ENCODE measurements around the gene NTSR2. TPM values are rescaled to one million over a fixed set of nuclear protein-coding genes. Genes with fewer than 3 reads are reported as not detected.

Gene NTSR2
- total RNA-seq, 1 experiment from 2014 or later, result not detected

DNA sequence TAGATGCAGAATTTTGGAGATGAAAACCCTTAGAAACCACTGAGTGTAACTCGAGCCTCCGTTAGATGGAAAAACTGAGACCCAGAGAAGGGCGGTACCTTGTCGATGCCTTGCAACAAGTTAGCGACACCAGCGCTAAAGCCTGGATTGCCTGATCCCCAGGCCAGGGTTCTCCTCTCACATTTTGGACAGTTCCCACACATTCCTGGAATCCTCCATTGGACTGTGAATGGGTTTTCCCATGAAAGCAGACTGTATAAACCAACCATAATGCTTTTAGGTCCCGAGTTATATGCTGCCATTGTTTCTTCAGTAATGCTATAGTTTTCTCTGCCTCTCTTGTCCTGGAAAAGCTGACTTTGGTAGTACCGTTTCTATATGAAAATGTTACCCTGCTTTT, 39.3 kb upstream of the NTSR2 start:
- Mint-ChIP-seq H3K9me3 (peaks cover 13% of the 10 kb centered on the region), H3K27me3 (ENCODE audit: low read depth) (no peaks in the 10 kb centered on the region), H3K36me3 (peaks cover 4% of the 10 kb centered on the region), H3K27ac (no peak overlapping the region), H3K4me1 (no peaks in the 10 kb centered on the region), H3K4me3 (no peak overlapping the region)
- no peak for DNase-seq (ENCODE audit: low spot score)
- ChIA-PET CTCF (no interaction called here), POLR2A (no interaction called here)
- no peak for TF ChIP-seq CBFB (CRISPR knock-in tag; IDR thresholded peaks at IDR 0.05; ENCODE audit: low read depth)
- TF ChIP-seq, protein P1, sequence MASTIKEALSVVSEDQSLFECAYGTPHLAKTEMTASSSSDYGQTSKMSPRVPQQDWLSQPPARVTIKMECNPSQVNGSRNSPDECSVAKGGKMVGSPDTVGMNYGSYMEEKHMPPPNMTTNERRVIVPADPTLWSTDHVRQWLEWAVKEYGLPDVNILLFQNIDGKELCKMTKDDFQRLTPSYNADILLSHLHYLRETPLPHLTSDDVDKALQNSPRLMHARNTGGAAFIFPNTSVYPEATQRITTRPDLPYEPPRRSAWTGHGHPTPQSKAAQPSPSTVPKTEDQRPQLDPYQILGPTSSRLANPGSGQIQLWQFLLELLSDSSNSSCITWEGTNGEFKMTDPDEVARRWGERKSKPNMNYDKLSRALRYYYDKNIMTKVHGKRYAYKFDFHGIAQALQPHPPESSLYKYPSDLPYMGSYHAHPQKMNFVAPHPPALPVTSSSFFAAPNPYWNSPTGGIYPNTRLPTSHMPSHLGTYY (CRISPR knock-in tag; IDR thresholded peaks at IDR 0.05), result no peak
- TF ChIP-seq ZNF263 (CRISPR knock-in tag; IDR thresholded peaks at IDR 0.05; ENCODE audit: low read depth), result no peak
- TF ChIP-seq, protein P2, sequence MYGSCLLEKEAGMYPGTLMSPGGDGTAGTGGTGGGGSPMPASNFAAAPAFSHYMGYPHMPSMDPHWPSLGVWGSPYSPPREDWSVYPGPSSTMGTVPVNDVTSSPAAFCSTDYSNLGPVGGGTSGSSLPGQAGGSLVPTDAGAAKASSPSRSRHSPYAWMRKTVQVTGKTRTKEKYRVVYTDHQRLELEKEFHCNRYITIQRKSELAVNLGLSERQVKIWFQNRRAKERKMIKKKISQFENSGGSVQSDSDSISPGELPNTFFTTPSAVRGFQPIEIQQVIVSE (CRISPR knock-in tag; IDR thresholded peaks at IDR 0.05; ENCODE audit: borderline replicate concordance), result no peak
- ATAC-seq, result no peak

DNA sequence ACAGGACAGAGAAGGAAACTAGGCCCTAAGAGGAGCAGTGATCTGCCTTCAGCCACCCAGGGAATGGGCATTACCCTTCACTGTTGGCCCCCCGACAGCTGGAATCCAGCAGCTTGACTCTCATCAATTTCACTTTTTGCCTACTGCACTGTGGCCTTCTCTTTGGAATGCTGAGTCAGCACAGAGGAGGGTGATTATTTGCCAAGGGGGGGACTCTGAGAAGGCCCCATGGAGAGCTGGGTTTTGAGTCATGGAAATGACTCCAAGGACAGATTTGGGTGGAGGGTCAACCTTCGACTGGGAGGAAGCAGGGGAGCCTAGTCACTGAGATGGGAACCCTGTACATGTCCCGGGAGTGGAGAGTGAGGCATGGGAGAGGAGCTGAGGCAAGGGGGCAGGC, 38.1 kb upstream of the NTSR2 start:
- H3K27ac Mint-ChIP-seq, result no peak overlapping the region
- peaks cover 13% of the 10 kb centered on the region for H3K9me3 Mint-ChIP-seq
- peaks cover 4% of the 10 kb centered on the region for H3K36me3 Mint-ChIP-seq
- TF ChIP-seq, protein P3, sequence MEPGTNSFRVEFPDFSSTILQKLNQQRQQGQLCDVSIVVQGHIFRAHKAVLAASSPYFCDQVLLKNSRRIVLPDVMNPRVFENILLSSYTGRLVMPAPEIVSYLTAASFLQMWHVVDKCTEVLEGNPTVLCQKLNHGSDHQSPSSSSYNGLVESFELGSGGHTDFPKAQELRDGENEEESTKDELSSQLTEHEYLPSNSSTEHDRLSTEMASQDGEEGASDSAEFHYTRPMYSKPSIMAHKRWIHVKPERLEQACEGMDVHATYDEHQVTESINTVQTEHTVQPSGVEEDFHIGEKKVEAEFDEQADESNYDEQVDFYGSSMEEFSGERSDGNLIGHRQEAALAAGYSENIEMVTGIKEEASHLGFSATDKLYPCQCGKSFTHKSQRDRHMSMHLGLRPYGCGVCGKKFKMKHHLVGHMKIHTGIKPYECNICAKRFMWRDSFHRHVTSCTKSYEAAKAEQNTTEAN (CRISPR knock-in tag; IDR thresholded peaks at IDR 0.05), result no peak
- POLR2A ChIA-PET, result no interaction called here
- H3K4me1 Mint-ChIP-seq, result no peaks in the 10 kb centered on the region
- ATAC-seq (no peak), DNase-seq (ENCODE audit: low spot score) (no peak)
- no peak overlapping the region for H3K4me3 Mint-ChIP-seq
- no peaks in the 10 kb centered on the region for H3K27me3 Mint-ChIP-seq (ENCODE audit: low read depth)
- CTCF ChIA-PET, result interaction anchor here (1.0 kb wide), 1 partner anchor 20 kb away, joined by 3 read pairs; no protein-coding TSS in a partner anchor

DNA sequence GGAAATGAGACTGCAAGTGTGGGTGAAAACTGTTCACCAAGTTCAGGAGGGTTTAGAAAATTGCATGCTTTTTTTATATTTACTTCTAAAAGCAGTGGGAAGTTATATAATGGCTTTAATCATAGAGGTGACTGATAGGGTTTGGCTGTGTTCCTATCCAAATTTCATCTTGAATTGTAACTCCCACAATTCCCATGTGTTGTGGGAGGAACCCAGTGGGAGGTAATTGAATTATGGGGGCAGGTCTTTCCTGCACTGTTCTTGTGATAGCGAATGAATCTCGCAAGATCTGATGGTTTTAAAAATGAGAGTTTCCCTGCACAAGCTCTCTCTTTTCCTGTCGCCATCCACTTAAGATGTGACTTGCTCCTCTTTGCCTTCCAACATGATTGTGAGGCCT, 35.7 kb upstream of the NTSR2 start:
- ATAC-seq (no peak), DNase-seq (ENCODE audit: low spot score) (no peak)
- TF ChIP-seq, protein P4, sequence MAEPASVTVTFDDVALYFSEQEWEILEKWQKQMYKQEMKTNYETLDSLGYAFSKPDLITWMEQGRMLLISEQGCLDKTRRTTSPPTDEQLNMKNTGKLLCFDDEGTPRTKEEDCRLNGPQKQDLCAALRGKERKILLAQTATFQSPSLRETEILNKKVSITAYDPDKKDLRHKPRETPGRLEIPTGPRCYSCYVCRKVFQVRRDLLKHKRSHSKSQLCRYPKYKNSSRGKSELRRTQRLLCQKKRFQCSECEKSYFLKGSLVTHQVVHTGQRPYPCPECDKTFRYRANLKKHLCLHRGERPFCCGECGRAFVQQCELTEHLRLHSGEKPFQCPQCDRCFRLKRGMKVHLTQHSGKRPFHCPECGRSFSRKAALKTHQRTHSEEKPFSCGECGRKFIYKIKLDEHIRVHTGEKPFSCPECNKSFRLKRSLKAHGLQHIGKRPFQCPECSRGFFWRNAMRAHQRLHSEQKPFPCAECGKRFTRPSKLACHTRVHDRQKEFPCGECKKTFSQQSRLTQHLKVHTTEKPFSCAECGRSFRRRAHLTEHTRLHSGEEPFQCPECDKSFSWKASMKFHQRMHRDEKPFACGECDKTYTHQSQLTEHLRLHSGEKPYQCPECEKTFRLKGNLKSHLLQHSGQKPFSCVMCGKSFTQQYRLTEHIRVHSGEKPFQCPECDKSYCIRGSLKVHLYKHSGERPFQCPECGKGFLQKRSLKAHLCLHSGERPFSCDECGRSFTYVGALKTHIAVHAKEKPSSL (CRISPR knock-in tag; conservative IDR thresholded peaks at IDR 0.05), result no peak
- TF ChIP-seq ZNF317 (CRISPR knock-in tag; IDR thresholded peaks at IDR 0.05; ENCODE audit: borderline replicate concordance, low read depth) (no peak), JAZF1 (CRISPR knock-in tag; IDR thresholded peaks at IDR 0.05) (no peak), EMX1 (CRISPR knock-in tag; IDR thresholded peaks at IDR 0.05) (no peak), NR3C1 (CRISPR knock-in tag; conservative IDR thresholded peaks at IDR 0.05; ENCODE audit: low read depth) (no peak), ZNF219 (CRISPR knock-in tag; IDR thresholded peaks at IDR 0.05; ENCODE audit: borderline replicate concordance) (no peak), ZNF121 (CRISPR knock-in tag; IDR thresholded peaks at IDR 0.05) (no peak), TEAD4 (CRISPR knock-in tag; IDR thresholded peaks at IDR 0.05) (no peak), PRRX2 (CRISPR knock-in tag; IDR thresholded peaks at IDR 0.05) (no peak), MXD4 (CRISPR knock-in tag; IDR thresholded peaks at IDR 0.05; ENCODE audit: borderline replicate concordance) (no peak), SMAD3 (CRISPR knock-in tag; IDR thresholded peaks at IDR 0.05; ENCODE audit: borderline replicate concordance) (no peak), ELF4 (CRISPR knock-in tag; IDR thresholded peaks at IDR 0.05; ENCODE audit: low read depth) (no peak)
- TF ChIP-seq, protein P5, sequence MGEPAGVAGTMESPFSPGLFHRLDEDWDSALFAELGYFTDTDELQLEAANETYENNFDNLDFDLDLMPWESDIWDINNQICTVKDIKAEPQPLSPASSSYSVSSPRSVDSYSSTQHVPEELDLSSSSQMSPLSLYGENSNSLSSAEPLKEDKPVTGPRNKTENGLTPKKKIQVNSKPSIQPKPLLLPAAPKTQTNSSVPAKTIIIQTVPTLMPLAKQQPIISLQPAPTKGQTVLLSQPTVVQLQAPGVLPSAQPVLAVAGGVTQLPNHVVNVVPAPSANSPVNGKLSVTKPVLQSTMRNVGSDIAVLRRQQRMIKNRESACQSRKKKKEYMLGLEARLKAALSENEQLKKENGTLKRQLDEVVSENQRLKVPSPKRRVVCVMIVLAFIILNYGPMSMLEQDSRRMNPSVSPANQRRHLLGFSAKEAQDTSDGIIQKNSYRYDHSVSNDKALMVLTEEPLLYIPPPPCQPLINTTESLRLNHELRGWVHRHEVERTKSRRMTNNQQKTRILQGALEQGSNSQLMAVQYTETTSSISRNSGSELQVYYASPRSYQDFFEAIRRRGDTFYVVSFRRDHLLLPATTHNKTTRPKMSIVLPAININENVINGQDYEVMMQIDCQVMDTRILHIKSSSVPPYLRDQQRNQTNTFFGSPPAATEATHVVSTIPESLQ (CRISPR knock-in tag; IDR thresholded peaks at IDR 0.05), result no peak
- TF ChIP-seq, protein P6, sequence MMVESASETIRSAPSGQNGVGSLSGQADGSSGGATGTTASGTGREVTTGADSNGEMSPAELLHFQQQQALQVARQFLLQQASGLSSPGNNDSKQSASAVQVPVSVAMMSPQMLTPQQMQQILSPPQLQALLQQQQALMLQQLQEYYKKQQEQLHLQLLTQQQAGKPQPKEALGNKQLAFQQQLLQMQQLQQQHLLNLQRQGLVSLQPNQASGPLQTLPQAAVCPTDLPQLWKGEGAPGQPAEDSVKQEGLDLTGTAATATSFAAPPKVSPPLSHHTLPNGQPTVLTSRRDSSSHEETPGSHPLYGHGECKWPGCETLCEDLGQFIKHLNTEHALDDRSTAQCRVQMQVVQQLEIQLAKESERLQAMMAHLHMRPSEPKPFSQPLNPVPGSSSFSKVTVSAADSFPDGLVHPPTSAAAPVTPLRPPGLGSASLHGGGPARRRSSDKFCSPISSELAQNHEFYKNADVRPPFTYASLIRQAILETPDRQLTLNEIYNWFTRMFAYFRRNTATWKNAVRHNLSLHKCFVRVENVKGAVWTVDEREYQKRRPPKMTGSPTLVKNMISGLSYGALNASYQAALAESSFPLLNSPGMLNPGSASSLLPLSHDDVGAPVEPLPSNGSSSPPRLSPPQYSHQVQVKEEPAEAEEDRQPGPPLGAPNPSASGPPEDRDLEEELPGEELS (CRISPR knock-in tag; IDR thresholded peaks at IDR 0.05), result no peak
- TF ChIP-seq, protein P7, sequence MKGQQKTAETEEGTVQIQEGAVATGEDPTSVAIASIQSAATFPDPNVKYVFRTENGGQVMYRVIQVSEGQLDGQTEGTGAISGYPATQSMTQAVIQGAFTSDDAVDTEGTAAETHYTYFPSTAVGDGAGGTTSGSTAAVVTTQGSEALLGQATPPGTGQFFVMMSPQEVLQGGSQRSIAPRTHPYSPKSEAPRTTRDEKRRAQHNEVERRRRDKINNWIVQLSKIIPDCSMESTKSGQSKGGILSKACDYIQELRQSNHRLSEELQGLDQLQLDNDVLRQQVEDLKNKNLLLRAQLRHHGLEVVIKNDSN (CRISPR knock-in tag; IDR thresholded peaks at IDR 0.05), result no peak
- Mint-ChIP-seq H3K27me3 (ENCODE audit: low read depth) (no peaks in the 10 kb centered on the region), H3K27ac (no peak overlapping the region), H3K36me3 (peaks cover 4% of the 10 kb centered on the region), H3K4me3 (no peak overlapping the region), H3K4me1 (no peaks in the 10 kb centered on the region), H3K9me3 (peaks cover 13% of the 10 kb centered on the region)
- ChIA-PET POLR2A (no interaction called here), CTCF (interaction anchor here (0.8 kb wide), 1 partner anchor 74 kb away, joined by 3 read pairs; no protein-coding TSS in a partner anchor)

Measured in WTC11 (cell line).